ENCODE results near the gene OR6B3. TPM values are rescaled to one million over a fixed set of nuclear protein-coding genes. Genes with fewer than 3 reads are reported as not detected.

The OR6B3 gene
- total and polyA plus RNA-seq, 9 of the 15 experiments (the other 6 are each of a cell fraction or from before 2014, with no cell fraction given): not detected

DNA sequence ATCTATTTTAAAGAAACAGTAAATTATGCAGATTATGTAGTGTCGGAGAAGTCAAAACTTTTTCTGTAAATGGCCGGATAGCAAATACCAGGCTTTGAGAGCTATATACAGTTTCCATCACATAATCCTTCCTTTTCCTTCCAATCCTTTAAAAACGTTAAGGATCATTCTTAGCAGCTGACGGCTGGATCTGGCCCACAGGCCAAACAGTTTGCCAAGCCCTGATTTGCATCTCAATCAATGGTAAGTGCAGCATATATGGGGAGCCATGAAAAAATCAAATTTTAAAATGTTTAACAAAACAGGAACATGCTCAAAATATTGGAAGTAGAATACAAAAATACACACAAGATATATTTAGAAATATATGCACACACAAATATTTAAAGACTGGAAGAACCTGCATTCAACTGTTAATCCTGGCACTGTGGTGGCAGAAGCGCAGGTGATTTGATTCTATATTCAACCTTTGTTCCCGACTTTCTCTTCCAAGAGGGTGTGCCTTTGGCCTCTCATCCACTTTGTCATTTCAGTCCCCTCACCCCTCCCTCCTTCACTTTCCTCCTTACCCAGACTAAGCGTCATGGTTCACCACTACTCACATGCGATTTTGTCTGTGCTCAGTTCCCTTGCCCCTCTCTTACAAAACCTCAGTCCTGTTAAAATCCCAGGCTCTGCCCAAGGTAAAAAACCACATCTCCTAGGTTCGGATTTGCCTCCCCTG is 55.5 kb downstream of the OR6B3 start:
- 92% methylated on average over 8 of the region's 9 CpGs for WGBS (ENCODE audit: insufficient coverage, low coverage, missing lambda C conversion rate)
- Histone ChIP-seq H3K4me3 (no peak overlapping the region), H3K79me2 (ENCODE audit: control insufficient read depth, insufficient read depth, low read length) (peaks cover 5% of the 10 kb centered on the region; the same call in 1 of the 3 replicates), H2AFZ (ENCODE audit: low read depth, low read length) (no peak overlapping the region), H3K9me1 (ENCODE audit: control insufficient read depth, insufficient read depth, low read length) (no peaks in the 10 kb centered on the region), H3K4me1 (replicated peaks in 1 of 2; ENCODE audit: control insufficient read depth in 2 of 2, insufficient read depth in 2 of 2, low read length in 2 of 2) (no peaks in the 10 kb centered on the region), H3K27ac (ENCODE audit: extremely low read depth, low read depth, low read length) (no peak overlapping the region), H3K9ac (ENCODE audit: insufficient read depth in 1 of 2, low read depth in 2 of 2, low read length in 2 of 2) (no peak overlapping the region), H3K27me3 (ENCODE audit: control insufficient read depth in 2 of 2, insufficient read depth in 2 of 2, low read length in 2 of 2) (no peaks in the 10 kb centered on the region), H3K9me3 (replicated peaks; ENCODE audit: control insufficient read depth, insufficient read depth, low read depth, low read length) (no peaks in the 10 kb centered on the region), H3K36me3 (ENCODE audit: control insufficient read depth, insufficient read depth, low read length) (peaks cover 71% of the 10 kb centered on the region; the same call in 2 of the 3 replicates), H4K20me1 (replicated peaks; ENCODE audit: control insufficient read depth, insufficient read depth, low read length) (no peaks in the 10 kb centered on the region), H3K4me2 (ENCODE audit: insufficient read depth, low read length) (no peak overlapping the region)
- in situ Hi-C loops (cut with MboI) (no loop called here), intact Hi-C loops (cut with micrococcal nuclease) (no loop called here)
- ChIA-PET CTCF (ENCODE audit: low intra/inter-chr PET ratio) (no interaction called here), POLR2A (no interaction called here)
- DNase-seq (ENCODE audit: extremely low read depth in 1 of 4, low spot score in 3 of 4) (no peak), FAIRE-seq (no peak), ATAC-seq (no peak)
- TF ChIP-seq DDX20 (tag; IDR thresholded peaks at IDR 0.05; ENCODE audit: low read depth) (no peak), MXI1 (IDR thresholded peaks at IDR 0.05; ENCODE audit: low read depth, low read length) (no peak), PURB (CRISPR knock-in tag; IDR thresholded peaks at IDR 0.05; ENCODE audit: low read depth) (no peak), MAFF (IDR thresholded peaks at IDR 0.05; ENCODE audit: low read length) (no peak), CCAR2 (IDR thresholded peaks at IDR 0.05; ENCODE audit: low read depth, low read length) (no peak), STAT5B (CRISPR knock-in tag; IDR thresholded peaks at IDR 0.05) (no peak), NFATC3 (IDR thresholded peaks at IDR 0.05) (no peak), SP1 (CRISPR knock-in tag; IDR thresholded peaks at IDR 0.05) (no peak)
- no TSS peak for BruUV-seq (replicated peaks)

Other genes with a start within 250 kb of the OR6B3 start
- gene NDUFA10, start 28.2 kb downstream of the OR6B3 start, total RNA-seq (2014; rRNA removed): 112 and 146 TPM in 2 replicates
- 95.8 and 98.4 TPM in 2 replicates for gene NDUFA10, start 28.2 kb downstream of the OR6B3 start, total RNA-seq (2014; rRNA removed; fragmentation: Illumina TruSeq; extraction: Trizol)
- 75.4 and 86.4 TPM in 2 replicates for gene NDUFA10, start 28.2 kb downstream of the OR6B3 start, total RNA-seq (2015; rRNA removed; fragmentation: Illumina TruSeq; extraction: Trizol)
- gene NDUFA10, start 28.2 kb downstream of the OR6B3 start, total RNA-seq (2021): 114 and 115 TPM in 2 replicates
- 109 and 111 TPM in 2 replicates for gene NDUFA10, start 28.2 kb downstream of the OR6B3 start, polyA plus RNA-seq (2011; rRNA removed)
- 99.8 and 101 TPM in 2 replicates for gene NDUFA10, start 28.2 kb downstream of the OR6B3 start, polyA plus RNA-seq (2014; fragmentation: Illumina TruSeq; extraction: Trizol)
- gene NDUFA10, start 28.2 kb downstream of the OR6B3 start, polyA plus RNA-seq (2014; fragmentation: Nextera tagmentation; extraction: Ambion mirVana): 10 to 100 TPM; 34.9 to 82.0 TPM
- 127 and 136 TPM in 2 replicates for gene NDUFA10, start 28.2 kb downstream of the OR6B3 start, polyA plus RNA-seq (2014; rRNA removed)
- gene OR6B2, start 23.1 kb downstream of the OR6B3 start, total RNA-seq (2014; rRNA removed): not detected in 2 replicates
- gene OR6B2, start 23.1 kb downstream of the OR6B3 start, total RNA-seq (2014; rRNA removed; fragmentation: Illumina TruSeq; extraction: Trizol): not detected in 2 replicates
- gene OR6B2, start 23.1 kb downstream of the OR6B3 start, total RNA-seq (2015; rRNA removed; fragmentation: Illumina TruSeq; extraction: Trizol): not detected in 2 replicates
- not detected in 2 replicates for gene OR6B2, start 23.1 kb downstream of the OR6B3 start, total RNA-seq (2021)
- gene OR6B2, start 23.1 kb downstream of the OR6B3 start, polyA plus RNA-seq (2011; rRNA removed): not detected in 2 replicates
- not detected in 2 replicates for gene OR6B2, start 23.1 kb downstream of the OR6B3 start, polyA plus RNA-seq (2014; fragmentation: Illumina TruSeq; extraction: Trizol)
- not detected for gene OR6B2, start 23.1 kb downstream of the OR6B3 start, polyA plus RNA-seq (2014; fragmentation: Nextera tagmentation; extraction: Ambion mirVana)
- gene OR6B2, start 23.1 kb downstream of the OR6B3 start, polyA plus RNA-seq (2014; rRNA removed): not detected in 2 replicates
- 176 and 244 TPM in 2 replicates for gene COPS9, start 82.8 kb upstream of the OR6B3 start, total RNA-seq (2014; rRNA removed)
- gene COPS9, start 82.8 kb upstream of the OR6B3 start, total RNA-seq (2014; rRNA removed; fragmentation: Illumina TruSeq; extraction: Trizol): 55.0 and 55.2 TPM in 2 replicates
- gene COPS9, start 82.8 kb upstream of the OR6B3 start, total RNA-seq (2015; rRNA removed; fragmentation: Illumina TruSeq; extraction: Trizol): 99.9 and 109 TPM in 2 replicates
- gene COPS9, start 82.8 kb upstream of the OR6B3 start, total RNA-seq (2021): 83.2 and 94.4 TPM in 2 replicates
- gene COPS9, start 82.8 kb upstream of the OR6B3 start, polyA plus RNA-seq (2011; rRNA removed): 90.9 and 122 TPM in 2 replicates
- gene COPS9, start 82.8 kb upstream of the OR6B3 start, polyA plus RNA-seq (2014; fragmentation: Illumina TruSeq; extraction: Trizol): 42.9 and 56.9 TPM in 2 replicates
- 100 to 1,000 TPM in 1 of 2 experiments, 10 to 100 TPM in 1; 95.0 to 112 TPM for gene COPS9, start 82.8 kb upstream of the OR6B3 start, polyA plus RNA-seq (2014; fragmentation: Nextera tagmentation; extraction: Ambion mirVana)
- gene COPS9, start 82.8 kb upstream of the OR6B3 start, polyA plus RNA-seq (2014; rRNA removed): 281 and 307 TPM in 2 replicates
- gene OTOS, start 87.1 kb upstream of the OR6B3 start, total RNA-seq (2014; rRNA removed): not detected in 2 replicates
- not detected in 2 replicates for gene OTOS, start 87.1 kb upstream of the OR6B3 start, total RNA-seq (2014; rRNA removed; fragmentation: Illumina TruSeq; extraction: Trizol)
- gene OTOS, start 87.1 kb upstream of the OR6B3 start, total RNA-seq (2015; rRNA removed; fragmentation: Illumina TruSeq; extraction: Trizol): not detected in 2 replicates
- gene OTOS, start 87.1 kb upstream of the OR6B3 start, total RNA-seq (2021): not detected in 2 replicates
- gene OTOS, start 87.1 kb upstream of the OR6B3 start, polyA plus RNA-seq (2011; rRNA removed): not detected in 2 replicates
- not detected in 2 replicates for gene OTOS, start 87.1 kb upstream of the OR6B3 start, polyA plus RNA-seq (2014; fragmentation: Illumina TruSeq; extraction: Trizol)
- gene OTOS, start 87.1 kb upstream of the OR6B3 start, polyA plus RNA-seq (2014; fragmentation: Nextera tagmentation; extraction: Ambion mirVana): not detected
- gene OTOS, start 87.1 kb upstream of the OR6B3 start, polyA plus RNA-seq (2014; rRNA removed): not detected in 2 replicates